HepG2 (cell line): ENCODE data around the gene BCAS3. TPM values are rescaled to one million over a fixed set of nuclear protein-coding genes. Genes with fewer than 3 reads are reported as not detected.

ENCODE experiments used
- CBX1 ChIP-seq: IDR thresholded peaks from one replicate; pipeline ENCODE4 v1.6.1; 2016; ENCODE audit warnings: antibody characterized with exemption, low read depth
- GTF2F1 ChIP-seq: fragments of 150-350 bp; IDR thresholded peaks from 2 replicates; pipeline ENCODE4 v1.6.1; 2014; ENCODE audit warnings: low read length
- HIC2 ChIP-seq: sonication (generic); formaldehyde crosslinking; IDR thresholded peaks from 2 replicates; pipeline ENCODE4 v1.9.0; 2022; ENCODE audit warnings: low read depth, missing genetic modification reagents
- HOXA3 ChIP-seq: sonication (generic); formaldehyde crosslinking; IDR thresholded peaks from 2 replicates; pipeline ENCODE4 v1.5.0; 2020; ENCODE audit warnings: missing genetic modification reagents
- MEIS1 ChIP-seq: sonication (generic); formaldehyde crosslinking; IDR thresholded peaks from 2 replicates; pipeline ENCODE4 v1.9.0; 2021; ENCODE audit warnings: mild to moderate bottlenecking, missing genetic modification reagents, moderate library complexity, borderline replicate concordance
- MXI1 ChIP-seq: IDR thresholded peaks from 3 replicates; pipeline ENCODE4 v1.6.1; 2012; ENCODE audit warnings: low read depth, low read length, inconsistent platforms, borderline replicate concordance
- PHB2 ChIP-seq: fragments of 450-650 bp; IDR thresholded peaks from 2 replicates; pipeline ENCODE4 v1.6.1; 2018; ENCODE audit not compliant: partially characterized antibody
- PRDM4 ChIP-seq: sonication (generic); formaldehyde crosslinking; IDR thresholded peaks from 2 replicates; pipeline ENCODE4 v1.9.0; 2021; ENCODE audit warnings: missing genetic modification reagents, borderline replicate concordance
- STAG1 ChIP-seq: sonication (generic); formaldehyde crosslinking; IDR thresholded peaks from 2 replicates; pipeline ENCODE4 v1.4.0; 2020; ENCODE audit warnings: missing genetic modification reagents
- TBX2 ChIP-seq: sonication (generic); formaldehyde crosslinking; IDR thresholded peaks from 2 replicates; pipeline ENCODE4 v1.5.0; 2020; ENCODE audit warnings: missing genetic modification reagents, mild to moderate bottlenecking, borderline replicate concordance
- TEAD3 ChIP-seq: optimal IDR thresholded peaks from 2 replicates; pipeline ENCODE3; 2016; ENCODE audit warnings: borderline replicate concordance
- TSC22D2 ChIP-seq: sonication (generic); formaldehyde crosslinking; IDR thresholded peaks from 2 replicates; pipeline ENCODE4 v1.5.1; 2020; ENCODE audit warnings: missing genetic modification reagents, mild to moderate bottlenecking, borderline replicate concordance
- ZBTB8A ChIP-seq: sonication (generic); formaldehyde crosslinking; IDR thresholded peaks from 2 replicates; pipeline ENCODE4 v1.4.0; 2020; ENCODE audit warnings: mild to moderate bottlenecking, low read depth, missing genetic modification reagents, borderline replicate concordance
- ZFP91 ChIP-seq: sonication (generic); formaldehyde crosslinking; IDR thresholded peaks from 2 replicates; pipeline ENCODE4 v1.9.0; 2022; ENCODE audit warnings: missing genetic modification reagents, mild to moderate bottlenecking, borderline replicate concordance
- ZNF180 ChIP-seq: sonication (generic); formaldehyde crosslinking; IDR thresholded peaks from 2 replicates; pipeline ENCODE4 v1.4.0; 2020; ENCODE audit warnings: low read depth, missing genetic modification reagents, borderline replicate concordance
- ZNF253 ChIP-seq: sonication (generic); formaldehyde crosslinking; IDR thresholded peaks from 2 replicates; pipeline ENCODE4 v1.8.0; 2022; ENCODE audit warnings: mild to moderate bottlenecking, missing genetic modification reagents, borderline replicate concordance
- ZNF264 ChIP-seq: sonication (generic); formaldehyde crosslinking; IDR thresholded peaks from 2 replicates; pipeline ENCODE4 v1.4.0; 2020; ENCODE audit warnings: missing genetic modification reagents
- ZNF44 ChIP-seq: sonication (generic); formaldehyde crosslinking; IDR thresholded peaks from 2 replicates; pipeline ENCODE4 v1.5.1; 2020; ENCODE audit warnings: mild to moderate bottlenecking, missing genetic modification reagents
- ZNF589 ChIP-seq: sonication (generic); formaldehyde crosslinking; conservative IDR thresholded peaks from 2 replicates; pipeline ENCODE4 v1.8.0; 2022; ENCODE audit warnings: mild to moderate bottlenecking, moderate library complexity, missing genetic modification reagents
- ZNF839 ChIP-seq: sonication (generic); formaldehyde crosslinking; IDR thresholded peaks from 2 replicates; pipeline ENCODE4 v1.4.0; 2020; ENCODE audit warnings: missing genetic modification reagents, mild to moderate bottlenecking, borderline replicate concordance
- ZSCAN9 ChIP-seq: IDR thresholded peaks from 2 replicates; pipeline ENCODE4 v1.6.1; 2016; ENCODE audit warnings: borderline replicate concordance
- polyA plus RNA-seq, 8 experiments: library from polyadenylated mRNA; depleted of rRNA in 3 of 8; stranded (reverse) in 7 of 8; unstranded in 1 of 8; fragments of >200 nt; fragmentation: Illumina TruSeq in 4 of 8; extraction: Trizol in 4 of 8; gene quantifications; 2 replicates each; pipeline versions ENCODE4 v1.2.1 to v1.2.3, GENCODE V29; 2011 to 2016; ENCODE audit warnings: low read depth in 4 of 8, missing spikeins in 1 of 8, mixed read lengths in 1 of 8; ENCODE audit not compliant: insufficient read depth in 1 of 8
- total RNA-seq, 5 experiments: library from RNA; depleted of rRNA; stranded (reverse); fragments of >200 nt; fragmentation: Illumina TruSeq; extraction: Trizol; gene quantifications; 2 replicates each; pipeline ENCODE4 v1.2.3, GENCODE V29; 2016; ENCODE audit warnings: low read depth in 1 of 5
- TF ChIP-seq, protein P1 (sequence below): sonication (generic); formaldehyde crosslinking; IDR thresholded peaks from 2 replicates; pipeline ENCODE4 v1.4.0; 2020; ENCODE audit warnings: missing genetic modification reagents, borderline replicate concordance

The BCAS3 gene
- total and polyA plus RNA-seq, 2 of the 13 experiments (the other 11 are each of a cell fraction or from before 2014, with no cell fraction given): 10.7 to 11.2 TPM

- TF ChIP-seq PRDM4 (CRISPR knock-in tag) (no peak), GTF2F1 (no peak), STAG1 (CRISPR knock-in tag) (no peak), PHB2 (no peak), MEIS1 (CRISPR knock-in tag) (no peak), HOXA3 (CRISPR knock-in tag) (no peak), ZNF264 (no peak), TEAD3 (CRISPR knock-in tag) (no peak), ZNF253 (CRISPR knock-in tag) (no peak), ZFP91 (CRISPR knock-in tag) (0 out of 2 replicates have a peak, but pooled peaks have one; percentile 48), ZNF180 (CRISPR knock-in tag) (no peak), TBX2 (CRISPR knock-in tag) (no peak), CBX1 (no peak), MXI1 (no peak), HIC2 (CRISPR knock-in tag) (no peak), ZSCAN9 (CRISPR knock-in tag) (no peak; the same call in 1 of the 2 replicates), TSC22D2 (no peak), ZBTB8A (CRISPR knock-in tag) (no peak), ZNF589 (CRISPR knock-in tag) (no peak), ZNF44 (CRISPR knock-in tag) (no peak), ZNF839 (no peak)
- TF ChIP-seq, protein P1, sequence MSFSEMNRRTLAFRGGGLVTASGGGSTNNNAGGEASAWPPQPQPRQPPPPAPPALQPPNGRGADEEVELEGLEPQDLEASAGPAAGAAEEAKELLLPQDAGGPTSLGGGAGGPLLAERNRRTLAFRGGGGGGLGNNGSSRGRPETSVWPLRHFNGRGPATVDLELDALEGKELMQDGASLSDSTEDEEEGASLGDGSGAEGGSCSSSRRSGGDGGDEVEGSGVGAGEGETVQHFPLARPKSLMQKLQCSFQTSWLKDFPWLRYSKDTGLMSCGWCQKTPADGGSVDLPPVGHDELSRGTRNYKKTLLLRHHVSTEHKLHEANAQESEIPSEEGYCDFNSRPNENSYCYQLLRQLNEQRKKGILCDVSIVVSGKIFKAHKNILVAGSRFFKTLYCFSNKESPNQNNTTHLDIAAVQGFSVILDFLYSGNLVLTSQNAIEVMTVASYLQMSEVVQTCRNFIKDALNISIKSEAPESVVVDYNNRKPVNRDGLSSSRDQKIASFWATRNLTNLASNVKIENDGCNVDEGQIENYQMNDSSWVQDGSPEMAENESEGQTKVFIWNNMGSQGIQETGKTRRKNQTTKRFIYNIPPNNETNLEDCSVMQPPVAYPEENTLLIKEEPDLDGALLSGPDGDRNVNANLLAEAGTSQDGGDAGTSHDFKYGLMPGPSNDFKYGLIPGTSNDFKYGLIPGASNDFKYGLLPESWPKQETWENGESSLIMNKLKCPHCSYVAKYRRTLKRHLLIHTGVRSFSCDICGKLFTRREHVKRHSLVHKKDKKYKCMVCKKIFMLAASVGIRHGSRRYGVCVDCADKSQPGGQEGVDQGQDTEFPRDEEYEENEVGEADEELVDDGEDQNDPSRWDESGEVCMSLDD (CRISPR knock-in tag): no peak
These were observed 717.2 kb downstream of the BCAS3 start (continued) for GRCh38 chr17:61394630-61395408.
